HG03442 (cell line): Measurements from ENCODE around the gene TERT.
"Not testable (repeated sequence)": the region's sequence is repeated elsewhere in the genome, so short reads cannot be mapped to it uniquely, and the experiment has no call there.

Experiments
- ATAC-seq: cut with Tn5 transposase; IDR thresholded peaks from one replicate; pipeline ENCODE4 v1.9.1; 2021; ENCODE audit warnings: mild to moderate bottlenecking, moderate library complexity; ENCODE audit not compliant: unreplicated experiment

Gene TERT

GRCh38 chr5:1297243-1297642 lies 2.4 kb upstream of the TERT start:
- no peak for ATAC-seq

GRCh38 chr5:1295650-1296037 lies 776 bp upstream of the TERT start:
- ATAC-seq, result no peak

- no peak for ATAC-seq
Measured at GRCh38 chr5:1294206-1294834, 548 bp downstream of the TERT start.

GRCh38 chr5:1293416-1294205 lies 1.3 kb downstream of the TERT start:
- no peak for ATAC-seq

GRCh38 chr5:1292846-1293415 lies 1.9 kb downstream of the TERT start:
- ATAC-seq, result no peak

GRCh38 chr5:1292139-1292538 lies 2.7 kb downstream of the TERT start:
- ATAC-seq, result no peak

- no peak for ATAC-seq
Measured at GRCh38 chr5:1291611-1292080, 3.2 kb downstream of the TERT start.

- ATAC-seq, result not testable (repeated sequence)
Measured at GRCh38 chr5:1290956-1291355, 3.9 kb downstream of the TERT start.

- ATAC-seq, result not testable (repeated sequence)
Measured at GRCh38 chr5:1289559-1289958, 5.3 kb downstream of the TERT start.

- ATAC-seq, result no peak
Measured at GRCh38 chr5:1288439-1289335, 6.2 kb downstream of the TERT start.

GRCh38 chr5:1285883-1286291 lies 9.0 kb downstream of the TERT start:
- no peak for ATAC-seq

- no peak for ATAC-seq
Measured at GRCh38 chr5:1285141-1285540, 9.7 kb downstream of the TERT start.

GRCh38 chr5:1284336-1284970 lies 10.4 kb downstream of the TERT start:
- ATAC-seq, result not testable (repeated sequence)

- ATAC-seq, result not testable (repeated sequence)
Measured at GRCh38 chr5:1283729-1284041, 11.2 kb downstream of the TERT start.

- ATAC-seq, result not testable (repeated sequence)
Measured at GRCh38 chr5:1282993-1283728, 11.7 kb downstream of the TERT start.

GRCh38 chr5:1282131-1282992 lies 12.5 kb downstream of the TERT start:
- ATAC-seq, result no peak

GRCh38 chr5:1281038-1281882 lies 13.6 kb downstream of the TERT start:
- ATAC-seq, result no peak
